Esophagus muscularis mucosa (tissue), 2 donors: ENCODE results near the gene MRPL18.

ENCODE experiments used
- EP300 ChIP-seq: sonication (generic); formaldehyde crosslinking; IDR thresholded peaks from one replicate; pipeline ENCODE4 v1.6.1; 2017; ENCODE audit warnings: antibody characterized with exemption
- POLR2A ChIP-seq: fragments of 450-650 bp; IDR thresholded peaks from one replicate; pipeline ENCODE4 v1.6.1; 2017; ENCODE audit warnings: antibody characterized with exemption, moderate library complexity, mild to moderate bottlenecking, low read depth

GRCh38 chr6:159777240-159777904 is 12.9 kb upstream of the MRPL18 start:
- no peak for TF ChIP-seq EP300
- TF ChIP-seq POLR2A: no peak
